ENCODE data around the gene BAG5.
"Not testable (repeated sequence)": the region's sequence is repeated elsewhere in the genome, so short reads cannot be mapped to it uniquely, and the experiment has no call there.

BAG5 gene

DNA sequence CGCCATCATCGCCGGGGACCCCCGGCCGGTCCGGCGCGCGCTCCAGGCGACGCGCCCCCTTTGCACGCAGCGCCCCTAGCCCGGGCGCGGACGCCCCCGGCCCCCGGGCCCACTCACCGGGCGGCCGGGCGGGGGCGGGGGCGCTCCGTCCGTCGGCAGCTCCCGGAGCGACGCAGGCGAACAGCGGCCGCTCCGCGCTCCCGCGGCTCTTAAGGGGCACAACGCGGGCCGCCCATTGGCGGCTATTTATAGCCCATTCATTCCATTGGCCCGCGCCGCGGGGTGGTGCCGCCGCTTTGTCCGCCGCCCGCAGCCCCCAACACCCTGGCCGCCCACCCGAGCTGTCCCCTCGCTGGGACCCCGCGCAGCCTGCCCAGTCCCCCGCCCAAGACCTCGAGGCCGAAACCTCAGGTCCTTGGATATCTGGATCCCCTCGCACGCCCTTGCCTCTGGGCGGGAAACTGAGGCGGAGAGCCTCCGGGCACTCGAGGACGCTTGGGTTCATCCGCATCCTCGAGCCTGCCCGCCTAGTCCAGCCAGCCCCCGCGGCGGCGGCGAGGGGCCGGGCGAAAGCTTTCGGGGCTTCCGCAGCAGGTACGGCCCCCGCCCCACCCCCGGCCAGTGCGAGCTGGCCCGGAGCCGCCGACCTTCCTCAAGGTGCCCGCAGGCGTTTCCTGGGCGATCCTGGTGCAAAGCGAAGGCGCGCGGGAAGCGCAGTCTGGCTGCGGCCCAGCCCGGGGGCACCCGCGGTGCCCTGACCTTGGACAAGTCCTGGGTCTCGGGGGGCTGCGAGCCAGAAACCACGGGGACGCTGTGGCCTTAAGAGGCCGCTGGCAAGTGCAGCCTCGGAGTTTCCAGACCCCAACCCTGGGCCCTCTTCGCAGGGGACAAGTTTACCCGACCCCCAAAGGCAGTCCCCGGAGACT lies 39.5 kb downstream of the BAG5 start, which contains the start of gene CKB:
Gene CKB, minus strand, starts transcription at position 182 of the 926 bp plus-strand sequence. CDS start 337 bp downstream, outside the sequence.
- DNase-seq (ENCODE audit: low read depth, low spot score) = peak; percentile 86

DNA sequence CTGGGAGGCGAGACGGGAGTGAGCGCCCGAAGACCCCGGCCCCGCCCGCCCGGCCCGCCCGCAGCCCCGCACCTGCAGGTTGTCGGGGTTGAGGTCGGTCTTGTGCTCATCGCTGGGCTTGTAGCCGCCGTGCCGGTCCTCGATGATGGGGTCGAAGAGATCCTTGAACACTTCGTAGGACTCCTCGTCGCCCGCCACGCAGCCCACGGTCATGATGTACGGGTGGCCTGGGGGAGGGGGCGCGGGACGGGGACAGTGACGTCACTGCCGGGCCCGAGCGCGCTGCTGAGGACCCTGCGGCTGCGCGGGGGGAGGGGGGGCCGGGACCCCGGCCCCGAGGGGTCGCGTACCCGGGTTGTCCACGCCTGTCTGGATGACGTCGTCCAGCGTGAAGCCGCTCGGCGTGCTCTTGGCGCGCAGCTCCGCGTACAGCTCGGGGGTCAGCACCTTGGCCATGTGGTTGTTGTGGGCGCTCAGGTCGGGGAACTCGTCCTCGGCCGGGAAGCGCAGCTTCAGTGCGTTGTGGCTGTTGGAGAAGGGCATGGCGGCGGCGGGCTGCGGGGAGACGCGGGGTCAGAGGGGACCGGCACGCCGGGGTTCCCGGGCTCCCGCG lies 40.4 kb downstream of the BAG5 start:
- peak; percentile 50 for DNase-seq (ENCODE audit: low read depth, low spot score)

DNA sequence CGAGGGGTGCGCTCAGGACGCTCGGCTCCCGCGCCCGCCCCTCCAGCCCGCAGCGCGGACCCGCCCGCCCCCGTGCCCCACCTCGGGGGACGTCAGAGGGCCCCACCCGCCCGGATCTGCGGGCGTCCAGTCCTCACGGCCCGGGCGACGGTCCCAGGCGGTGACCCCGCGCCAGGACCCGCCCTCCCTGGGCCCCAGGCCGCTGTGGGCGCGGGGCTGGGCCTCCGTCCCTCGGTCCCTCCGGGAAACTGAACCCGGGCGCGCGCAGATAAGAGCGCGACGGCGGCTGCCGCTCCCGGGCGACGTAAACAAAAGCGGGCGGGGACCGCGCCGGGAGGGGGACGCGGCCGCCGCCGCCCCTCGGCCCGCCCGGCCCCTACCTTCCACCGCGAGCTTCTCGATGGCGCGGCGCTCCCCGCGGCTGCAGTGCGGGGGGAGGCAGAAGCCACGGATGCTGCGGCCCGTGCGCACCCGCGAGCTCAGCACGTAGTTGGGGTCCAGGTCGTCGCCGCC lies 41.0 kb downstream of the BAG5 start:
- DNase-seq (ENCODE audit: low read depth, low spot score) = no peak

DNA sequence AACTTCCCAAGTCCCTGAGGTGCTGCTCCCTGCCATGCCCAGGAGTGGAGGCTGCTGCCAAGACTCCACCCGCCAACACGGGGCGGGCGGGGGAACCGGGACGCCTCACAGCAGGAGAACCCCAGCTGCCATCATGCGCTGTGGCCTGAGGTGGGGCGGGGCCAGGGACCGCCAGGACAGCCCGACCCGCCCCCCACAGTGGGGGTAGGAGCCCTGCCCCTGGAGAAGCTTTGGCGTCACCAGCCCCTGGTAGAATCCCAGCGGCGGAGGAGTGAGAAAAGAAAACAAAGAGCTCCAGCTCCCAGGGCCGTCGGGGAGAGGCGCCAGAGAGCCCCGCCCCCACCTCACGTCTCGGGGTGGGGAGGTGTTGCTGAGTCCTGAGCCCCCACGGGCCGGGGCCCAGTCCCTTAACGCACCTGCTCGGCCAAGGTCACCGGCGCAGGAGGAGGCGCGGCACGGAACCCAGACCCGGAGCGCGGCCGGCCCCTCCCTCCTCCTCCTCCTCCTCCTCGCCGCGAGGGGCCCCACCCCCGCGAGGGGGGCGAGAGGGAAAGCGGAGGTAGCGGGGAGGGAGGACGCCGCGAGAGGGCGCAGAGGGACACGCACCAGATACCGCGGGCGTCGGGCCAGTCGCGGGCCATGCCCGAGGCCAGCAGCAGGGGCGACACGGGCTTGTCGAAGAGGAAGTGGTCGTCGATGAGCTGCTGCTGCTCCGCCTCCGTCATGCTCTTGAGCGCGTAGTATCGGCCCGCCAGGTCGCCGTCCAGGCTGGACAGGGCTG lies 41.6 kb downstream of the BAG5 start:
- DNase-seq (ENCODE audit: low read depth, low spot score) = peak; percentile 91

DNA sequence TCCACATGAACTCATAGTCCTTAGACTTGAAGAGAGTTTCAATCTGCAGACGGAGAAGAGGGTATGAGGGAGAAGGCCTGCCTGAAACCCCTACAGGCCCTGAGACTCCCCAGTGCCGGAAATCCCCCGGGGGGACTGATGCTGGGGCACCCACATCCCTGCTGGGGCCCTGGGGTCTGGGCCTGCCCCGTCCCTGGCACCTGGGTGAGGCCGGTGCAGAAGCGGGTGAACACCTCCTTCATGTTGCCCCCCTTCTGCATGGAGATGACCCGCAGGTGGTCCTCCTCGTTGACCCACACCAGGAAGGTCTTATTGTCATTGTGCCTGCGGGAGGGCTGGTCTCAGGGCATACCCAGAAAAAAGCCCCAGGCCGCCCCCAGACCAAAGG lies 42.2 kb downstream of the BAG5 start:
- no peak for DNase-seq (ENCODE audit: low read depth, low spot score)

DNA sequence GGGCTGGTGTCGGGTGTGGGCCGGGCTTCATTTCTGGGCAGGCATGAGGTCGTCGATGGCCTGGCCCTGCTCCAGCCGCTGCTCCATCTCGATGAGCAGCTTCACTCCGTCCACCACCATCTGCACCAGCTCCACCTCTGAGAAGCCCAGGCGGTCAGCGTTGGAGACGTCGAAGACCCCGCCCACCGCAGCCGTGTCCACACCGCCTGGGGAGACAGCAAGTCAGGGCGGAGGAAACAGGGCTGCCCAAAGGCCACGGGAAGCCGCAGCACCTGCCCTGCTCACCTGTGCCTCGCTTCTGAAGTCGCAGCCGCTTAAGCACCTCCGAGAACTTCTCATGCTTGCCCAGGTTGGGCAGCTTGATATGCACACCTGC lies 42.6 kb downstream of the BAG5 start:
- peak; percentile 56 for DNase-seq (ENCODE audit: low read depth, low spot score)

DNA sequence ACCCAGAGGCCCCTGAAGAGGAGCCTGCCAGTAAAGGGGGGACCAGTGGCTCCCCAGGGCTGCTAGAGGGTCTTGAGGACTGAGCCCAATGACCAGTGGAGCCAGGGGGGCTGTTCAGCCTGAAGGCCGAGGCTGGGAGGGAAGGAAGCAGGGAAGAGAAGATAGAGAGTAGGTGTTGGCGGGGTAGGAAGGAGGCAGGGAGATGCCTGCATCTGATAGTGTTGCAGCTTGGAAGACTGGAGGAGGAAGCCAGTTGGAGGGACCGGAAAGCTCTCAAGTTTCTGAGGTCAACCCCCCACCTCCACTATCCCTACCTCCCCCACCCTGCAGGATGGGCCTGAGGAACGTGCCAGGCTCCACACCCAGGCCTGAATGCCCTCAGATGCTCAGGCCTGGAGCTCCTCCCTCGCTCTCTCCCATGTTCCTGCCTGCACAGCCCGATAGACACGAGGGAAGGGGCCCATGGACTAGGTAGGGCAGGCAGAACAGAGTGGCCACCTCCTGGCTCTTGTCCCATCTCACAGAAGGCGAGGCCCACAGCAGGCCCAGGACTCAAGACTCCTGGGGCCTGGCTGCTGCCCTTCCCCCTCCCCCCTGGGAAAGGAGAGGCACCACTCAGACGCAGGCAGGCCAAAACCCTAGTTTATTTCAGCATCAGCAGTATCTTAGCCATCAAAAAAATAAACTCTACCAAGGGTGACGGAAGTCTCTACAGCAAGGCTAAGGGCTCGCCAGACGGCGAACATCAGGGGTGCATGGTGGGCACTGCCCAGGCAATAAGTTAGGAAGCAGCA lies 43.2 kb downstream of the BAG5 start:
- DNase-seq (ENCODE audit: low read depth, low spot score) = peak; percentile 57

DNA sequence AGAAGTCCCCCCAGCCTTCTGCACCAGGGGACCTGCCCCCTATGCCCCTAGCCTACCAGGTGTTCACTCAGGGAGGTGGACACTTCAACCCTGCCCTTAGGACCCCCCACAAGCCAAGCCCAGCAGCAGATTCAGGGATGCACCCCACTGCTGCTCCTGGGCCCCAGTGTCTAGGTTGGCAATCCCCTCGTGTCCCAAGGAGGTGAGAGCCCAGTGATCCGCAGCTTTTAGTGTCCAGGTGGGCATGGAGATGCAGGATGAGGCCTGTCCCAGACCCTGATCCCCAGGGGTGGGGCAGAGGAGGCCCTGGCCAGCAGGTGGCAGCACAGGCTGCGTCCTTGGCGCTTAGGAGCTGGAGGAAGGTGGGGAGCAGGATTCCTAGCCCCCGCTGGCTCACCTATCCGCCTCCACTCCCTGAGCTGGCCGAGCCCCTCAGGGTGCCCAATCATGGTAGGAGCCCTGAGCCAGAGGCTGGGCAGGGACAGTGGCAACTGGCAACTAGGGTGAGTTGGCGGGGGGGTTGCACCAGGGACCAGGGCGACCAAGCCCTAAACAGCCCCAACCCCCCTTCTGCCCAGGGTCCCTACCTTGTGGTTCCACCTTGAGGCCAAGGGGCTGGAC lies 43.9 kb downstream of the BAG5 start:
- peak; percentile 78 for DNase-seq (ENCODE audit: low read depth, low spot score)

DNA sequence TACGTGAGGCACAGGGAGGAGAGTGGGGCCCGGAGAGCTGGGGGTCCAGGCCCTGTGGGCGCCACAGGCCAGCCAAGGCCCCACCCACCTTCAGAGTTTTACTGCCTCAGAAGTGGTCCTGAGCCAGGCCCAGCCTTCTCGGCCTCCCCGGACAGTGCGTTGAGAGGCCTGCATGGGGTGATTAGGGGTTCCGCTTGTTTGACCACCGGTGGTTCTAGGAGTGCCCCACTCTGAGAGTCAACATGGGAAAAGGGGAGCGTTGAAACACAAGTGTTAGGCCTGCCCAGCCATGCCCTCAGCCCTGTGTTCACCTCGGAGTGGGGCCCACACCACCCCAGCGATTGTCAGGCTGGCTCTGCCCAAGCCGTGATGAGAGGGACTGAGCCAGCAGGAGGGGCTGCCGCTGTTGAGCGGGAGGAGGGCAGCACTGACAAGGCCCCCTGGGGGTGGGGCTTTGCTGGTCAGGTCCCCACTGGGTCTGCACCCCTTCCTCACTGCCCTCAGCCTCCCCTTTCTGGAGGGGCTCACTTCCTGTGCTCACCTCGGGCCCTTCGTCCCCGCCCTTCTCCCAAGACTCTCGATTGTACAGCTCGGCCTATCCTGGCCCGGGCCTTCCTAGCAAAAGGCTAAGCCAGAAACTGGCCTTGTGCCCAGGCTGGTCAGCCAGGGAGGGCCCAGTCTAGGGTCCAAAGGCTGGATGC lies 44.6 kb downstream of the BAG5 start:
- DNase-seq (ENCODE audit: low read depth, low spot score) = peak; percentile 66

DNA sequence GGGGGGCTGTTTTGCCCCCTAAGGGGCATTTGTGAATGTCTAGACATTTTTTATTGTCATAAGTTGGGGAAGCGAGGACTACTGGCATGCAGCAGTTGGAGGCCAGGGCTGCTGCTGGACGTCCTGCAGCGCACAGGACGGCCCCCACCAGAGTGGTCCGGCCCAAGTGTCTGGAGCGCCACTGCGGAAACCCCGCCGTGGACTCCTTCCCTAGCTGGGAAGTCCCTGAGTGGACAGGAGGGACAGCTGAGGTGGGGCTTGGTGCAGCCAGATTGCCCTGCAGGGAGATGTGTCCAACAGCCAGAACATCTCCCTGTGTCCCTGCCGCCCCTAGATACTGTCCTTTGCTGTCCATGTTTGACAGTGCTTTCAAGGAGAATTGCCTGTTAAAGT lies 45.3 kb downstream of the BAG5 start:
- DNase-seq (ENCODE audit: low read depth, low spot score) = no peak

DNA sequence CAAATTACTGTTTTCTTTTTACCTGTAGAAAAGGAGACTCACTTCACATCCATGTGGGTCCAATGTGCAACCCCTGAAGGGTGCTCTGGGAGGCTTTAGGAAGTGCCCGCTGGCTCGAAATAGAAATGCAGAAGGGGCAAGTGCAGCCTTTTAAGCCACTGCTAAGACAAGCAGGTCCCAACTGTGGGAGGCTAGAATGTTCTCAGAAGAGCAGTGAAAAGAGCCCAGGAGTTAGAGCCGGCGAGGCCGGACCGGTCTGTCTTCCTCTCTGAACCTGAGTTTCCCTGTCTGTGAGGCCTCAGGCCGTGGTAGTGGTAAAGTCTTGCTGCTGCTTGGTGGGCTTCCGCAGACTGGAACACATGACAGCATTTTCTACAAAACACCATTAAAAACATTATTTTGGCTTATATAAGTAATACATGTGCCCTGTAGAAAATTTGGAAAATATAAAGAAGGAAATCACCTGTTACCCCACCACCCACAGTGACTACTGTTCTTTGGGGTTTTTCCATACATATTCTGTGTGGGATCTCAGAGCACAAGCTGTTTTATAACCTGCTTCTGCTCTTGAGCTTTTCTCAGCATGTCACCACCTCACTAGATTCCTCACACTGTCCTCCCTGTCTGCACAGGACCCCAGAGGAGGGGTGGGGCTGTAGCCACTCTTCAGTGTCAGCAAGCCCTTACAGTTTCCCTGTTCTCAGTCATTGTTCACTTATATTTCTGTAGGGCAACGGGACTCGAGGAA lies 45.9 kb downstream of the BAG5 start:
- DNase-seq (ENCODE audit: low read depth, low spot score) = no peak

DNA sequence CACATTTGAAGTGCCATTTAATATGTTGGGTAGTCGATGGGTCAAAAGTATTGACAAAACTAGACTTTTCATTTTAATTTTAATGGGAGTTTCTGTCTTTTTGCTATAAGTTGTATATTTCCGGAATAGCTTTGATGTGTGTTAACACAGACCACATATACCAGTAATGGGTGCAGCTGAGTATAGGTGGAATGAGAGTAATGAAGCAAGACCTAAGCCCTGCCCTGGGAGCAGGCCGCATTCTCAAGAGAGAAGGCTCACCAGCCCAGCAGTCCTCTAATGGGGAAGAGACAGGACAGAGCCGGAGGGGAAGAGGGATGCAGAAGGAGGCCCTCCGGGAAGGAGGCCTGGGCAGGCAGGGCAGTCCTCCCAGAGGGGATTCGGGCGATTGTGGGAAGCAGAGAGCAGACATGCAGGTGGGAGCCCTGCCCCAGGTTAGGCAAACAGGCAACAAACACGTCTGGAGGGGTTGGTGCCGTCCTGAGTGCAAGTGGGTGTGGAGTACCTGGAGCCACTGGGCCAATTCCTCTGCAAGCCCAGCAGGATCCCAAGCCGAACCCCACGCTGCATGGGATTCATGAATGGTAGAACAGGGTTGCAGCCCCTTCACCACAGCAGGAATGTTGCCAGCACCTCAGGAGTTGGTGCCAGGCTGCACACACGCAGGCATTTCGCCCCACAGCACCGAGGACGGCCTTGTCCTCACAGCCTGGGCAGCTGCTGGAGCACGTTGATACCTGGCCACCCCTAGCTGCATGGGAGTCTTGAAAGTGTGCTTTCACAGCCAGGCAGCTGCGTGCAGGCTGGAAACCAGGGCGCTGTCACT lies 47.6 kb downstream of the BAG5 start:
- DNase-seq (ENCODE audit: low read depth, low spot score) = no peak

DNA sequence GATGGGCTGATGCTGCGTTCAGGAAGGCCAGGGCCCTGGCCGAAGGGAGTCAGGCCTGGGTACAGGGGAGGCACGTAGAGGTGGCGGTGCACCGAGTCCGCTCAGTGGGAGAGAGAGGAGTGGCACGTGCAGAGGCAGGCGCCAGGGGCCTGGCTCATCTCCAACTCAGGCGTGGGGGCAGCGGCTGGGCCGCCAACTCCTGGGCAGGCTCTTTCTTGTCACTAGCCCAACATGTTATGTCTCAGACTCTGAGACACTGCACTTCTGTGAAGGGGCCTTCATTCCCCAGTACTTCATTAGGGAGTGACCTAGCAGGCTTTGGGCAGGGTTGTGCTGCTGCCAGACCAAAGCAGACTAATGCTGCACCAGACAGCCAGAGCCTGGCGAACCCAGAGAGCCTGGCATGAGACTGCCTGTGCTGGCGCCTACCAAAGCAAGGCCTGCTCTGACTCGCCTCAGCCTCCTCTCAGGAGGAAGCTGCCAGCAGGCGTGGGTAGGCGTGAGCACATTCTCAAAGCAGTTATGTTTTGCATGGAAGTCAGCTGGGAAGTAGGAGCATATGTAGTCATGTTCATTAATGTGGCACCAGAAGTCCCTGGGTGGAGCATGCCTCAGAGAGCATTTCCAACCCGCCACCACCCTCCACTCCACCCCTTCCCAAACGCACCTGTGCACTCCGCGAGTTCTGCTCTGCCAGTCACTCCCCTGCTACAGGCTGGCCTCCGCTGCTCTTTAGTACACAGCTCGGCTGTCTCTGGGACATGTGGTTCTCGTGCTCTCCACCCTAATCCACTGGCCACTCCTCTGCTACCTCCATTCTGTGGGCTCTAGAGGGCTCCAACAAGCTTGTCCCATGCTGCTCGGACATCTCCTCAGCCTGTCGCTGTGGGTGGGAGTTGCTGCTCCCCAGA lies 49.5 kb downstream of the BAG5 start:
- DNase-seq (ENCODE audit: low read depth, low spot score) = peak; percentile 90

DNA sequence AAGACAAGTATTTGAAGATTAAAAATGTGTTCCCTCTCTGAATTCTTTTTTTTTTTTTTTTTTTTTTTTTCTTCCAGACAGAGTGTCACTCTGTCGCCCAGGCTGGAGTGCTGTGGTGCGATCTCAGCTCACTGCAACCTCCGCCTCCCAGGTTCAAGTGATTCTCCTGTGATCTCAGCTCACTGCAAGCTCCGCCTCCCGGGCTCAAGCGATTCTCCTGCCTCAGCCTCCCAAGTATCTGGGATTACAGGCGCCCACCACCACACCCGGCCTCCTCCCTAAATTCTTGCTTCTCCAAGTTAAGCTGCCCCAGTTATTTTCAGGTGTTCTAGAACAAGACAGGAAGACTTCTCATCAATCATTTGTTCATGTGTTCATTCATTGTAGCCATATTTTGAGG lies 50.3 kb downstream of the BAG5 start:
- DNase-seq (ENCODE audit: low read depth, low spot score) = not testable (repeated sequence)

DNA sequence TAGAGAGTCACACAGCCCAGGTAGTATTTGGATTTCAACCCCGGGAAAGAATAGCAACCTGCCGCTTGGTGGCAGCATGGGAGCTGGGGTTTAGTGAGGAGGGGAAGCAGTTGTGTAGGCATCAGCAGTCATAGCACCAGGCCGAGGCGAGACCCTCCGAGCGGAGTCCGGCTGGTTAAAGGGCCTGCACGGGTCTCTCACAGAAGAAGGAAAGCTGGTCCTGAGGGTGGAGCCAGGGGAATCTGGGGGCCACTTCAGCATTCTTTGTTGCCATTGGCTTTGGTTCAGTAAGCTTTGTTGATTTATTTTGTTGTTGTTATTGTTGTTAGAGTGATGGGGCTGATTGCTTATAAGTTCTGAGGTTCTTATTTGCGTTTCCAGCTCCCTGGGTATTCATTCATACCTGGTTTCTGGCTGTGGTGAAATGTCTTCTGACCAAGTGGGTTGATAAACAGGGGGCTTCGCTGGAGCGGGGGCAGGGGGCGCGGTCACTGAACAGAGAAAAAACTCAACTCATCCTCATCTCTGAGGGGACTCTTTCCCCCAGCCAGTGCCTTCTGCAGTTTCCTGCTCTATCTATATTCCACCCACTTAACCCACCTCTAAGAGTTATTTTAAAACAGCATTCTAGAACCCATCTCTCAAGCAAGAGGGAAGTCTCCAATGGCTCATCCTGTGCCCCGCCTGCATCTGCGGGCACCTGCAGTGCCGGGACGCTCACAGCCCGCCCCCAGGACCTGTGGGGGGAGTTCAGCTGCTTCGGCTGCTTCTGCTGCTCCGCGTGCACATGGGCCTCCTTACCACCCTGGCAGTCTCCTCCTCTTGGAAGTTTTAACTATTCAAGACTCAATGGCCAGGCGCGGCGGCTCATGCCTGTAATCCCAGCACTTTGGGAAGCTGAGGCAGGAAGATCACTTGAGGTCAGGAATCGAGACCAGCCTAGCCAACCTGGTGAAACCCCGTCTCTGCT lies 51.4 kb downstream of the BAG5 start:
- DNase-seq (ENCODE audit: low read depth, low spot score) = no peak

All from astrocyte of the hippocampus (primary cell).